ENCODE measurements around the gene MPPED2. TPM values are rescaled to one million over a fixed set of nuclear protein-coding genes. Genes with fewer than 3 reads are reported as not detected.

Gene MPPED2
- total and polyA plus RNA-seq, 3 donors from 2014 or later, result 5.0 to 13.4 (median 13.1) TPM

DNA sequence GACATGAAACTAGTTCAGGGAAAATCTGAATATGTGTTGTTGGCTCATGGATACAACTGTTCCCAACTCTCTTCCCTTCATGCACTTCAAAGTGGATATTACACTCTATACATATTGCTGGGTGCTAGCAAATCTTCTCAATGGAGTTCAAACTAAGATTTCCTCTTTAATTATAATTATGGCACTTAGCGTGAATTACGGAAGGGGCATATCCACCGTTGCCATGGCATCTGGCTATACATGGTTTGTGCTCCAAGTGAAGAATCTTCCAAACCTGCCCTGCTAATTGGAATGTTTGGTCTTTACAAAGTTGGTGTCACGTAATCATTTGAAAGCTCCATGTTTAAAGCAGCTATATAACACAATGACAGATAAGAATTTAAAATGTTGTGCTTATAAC is 5.6 kb downstream of the MPPED2 start:
- H3K27ac ChIP-seq, result no peak overlapping the region
- 83 to 84% methylated on average over 4 of the region's 4 CpGs for WGBS, 2 donors
- DNase-seq, result no peak
- H3K4me3 ChIP-seq, result no peak overlapping the region
- H3K36me3 ChIP-seq (ENCODE audit: low read depth, missing control alignments), result no peaks in the 10 kb centered on the region
- peaks cover 4% of the 10 kb centered on the region for H3K4me1 ChIP-seq
- H3K9me3 ChIP-seq, result no peaks in the 10 kb centered on the region
- H3K27me3 ChIP-seq, result no peaks in the 10 kb centered on the region
- intact Hi-C loops (cut with DNase I; ENCODE audit: low total_unique reads), result no loop called here
- TF ChIP-seq CTCF (IDR thresholded peaks at IDR 0.05) (no peak), POLR2A (IDR thresholded peaks at IDR 0.05) (no peak)

DNA sequence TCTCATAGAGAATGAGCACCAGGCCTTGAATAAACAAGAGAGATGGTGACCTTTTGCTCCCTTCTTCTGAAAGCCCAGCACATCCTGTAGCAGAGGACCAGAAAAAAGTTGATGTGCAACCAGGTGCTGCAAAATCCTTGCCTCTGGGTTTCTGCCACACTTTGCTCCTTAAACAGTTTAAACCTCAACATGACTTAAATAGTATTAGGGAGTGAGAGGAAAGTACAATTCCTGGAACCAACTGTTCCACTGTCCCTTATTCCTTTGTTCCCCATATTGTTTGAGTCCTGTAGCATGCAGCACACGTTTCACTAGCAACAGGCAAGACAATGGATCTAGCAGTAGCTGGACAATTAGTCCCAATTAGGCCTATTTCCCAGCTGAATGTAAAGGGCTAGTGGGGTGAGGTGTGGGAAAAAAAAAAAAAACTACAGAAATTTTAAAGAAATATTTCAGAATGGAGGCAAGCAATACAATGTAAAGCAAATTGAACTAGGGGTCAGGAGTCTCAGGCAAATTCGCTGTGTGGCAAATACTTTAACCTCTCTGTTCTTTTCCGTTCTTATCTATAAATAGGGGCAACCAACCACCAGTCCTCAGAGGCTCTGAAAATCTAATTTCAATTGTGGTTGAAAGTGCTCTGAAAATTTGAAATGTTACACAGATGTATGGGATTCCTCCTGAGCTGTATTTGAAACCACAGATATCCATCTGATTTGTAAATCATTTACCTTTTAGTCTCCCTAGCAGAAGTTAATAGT is 6.6 kb downstream of the MPPED2 start:
- Histone ChIP-seq H3K4me3 (no peak overlapping the region), H3K27me3 (no peaks in the 10 kb centered on the region), H3K36me3 (ENCODE audit: low read depth, missing control alignments) (no peaks in the 10 kb centered on the region), H3K9me3 (no peaks in the 10 kb centered on the region), H3K4me1 (peaks cover 4% of the 10 kb centered on the region), H3K27ac (no peak overlapping the region)
- intact Hi-C loops (cut with DNase I; ENCODE audit: low total_unique reads), result no loop called here
- TF ChIP-seq POLR2A (IDR thresholded peaks at IDR 0.05), result no peak
- TF ChIP-seq CTCF (IDR thresholded peaks at IDR 0.05), result no peak
- 82 to 83% methylated on average over 3 of the region's 3 CpGs for WGBS, 2 donors
- no peak for DNase-seq

DNA sequence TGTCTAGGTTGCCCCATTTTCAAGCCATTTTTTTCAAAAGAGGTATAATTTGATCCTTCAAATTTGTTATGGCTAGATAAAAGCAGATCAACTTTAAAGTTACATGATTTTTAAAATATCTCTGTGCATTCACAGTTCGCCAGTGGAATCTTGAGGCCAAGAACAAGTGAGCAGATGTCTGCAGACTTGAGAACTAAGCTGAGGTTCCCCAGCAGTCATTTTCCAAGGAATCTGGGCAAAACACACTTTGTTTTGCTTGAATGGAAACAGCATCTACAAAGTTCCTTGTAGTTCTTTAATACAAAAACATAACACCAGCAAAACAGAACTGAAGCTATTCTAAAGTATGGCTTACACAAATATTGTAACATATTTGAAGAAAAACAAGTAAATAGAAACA is 7.7 kb downstream of the MPPED2 start:
- Histone ChIP-seq H3K27me3 (no peaks in the 10 kb centered on the region), H3K4me3 (no peak overlapping the region), H3K36me3 (ENCODE audit: low read depth, missing control alignments) (no peaks in the 10 kb centered on the region), H3K9me3 (no peaks in the 10 kb centered on the region), H3K27ac (no peak overlapping the region), H3K4me1 (no peaks in the 10 kb centered on the region)
- WGBS, 2 donors, result 88 to 96% methylated on average over 1 of the region's 1 CpG
- TF ChIP-seq CTCF (IDR thresholded peaks at IDR 0.05) (no peak), POLR2A (IDR thresholded peaks at IDR 0.05) (no peak)
- intact Hi-C loops (cut with DNase I; ENCODE audit: low total_unique reads), result no loop called here
- DNase-seq, result no peak

DNA sequence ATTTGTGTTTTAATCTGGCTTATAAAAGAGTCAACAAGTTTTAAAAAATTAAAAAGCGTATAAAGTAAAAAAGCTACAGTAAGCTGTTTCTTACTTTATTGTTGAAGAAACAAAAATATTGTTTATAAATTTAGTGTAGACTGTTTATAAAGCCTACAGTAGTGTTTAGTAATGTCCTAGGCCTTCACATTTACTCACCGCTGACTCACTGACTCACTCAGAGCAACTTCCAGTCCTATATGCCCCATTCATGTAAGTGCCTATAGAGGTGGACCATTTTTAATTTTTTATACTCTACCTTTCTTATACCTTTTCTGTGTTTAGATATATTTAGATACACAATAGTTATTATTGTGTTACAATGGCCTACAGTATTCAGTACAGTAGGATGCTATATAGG is 12.2 kb downstream of the MPPED2 start:
- intact Hi-C loops (cut with DNase I; ENCODE audit: low total_unique reads), result no loop called here
- Histone ChIP-seq H3K27ac (no peak overlapping the region), H3K36me3 (ENCODE audit: low read depth, missing control alignments) (no peaks in the 10 kb centered on the region), H3K4me3 (no peak overlapping the region), H3K4me1 (no peaks in the 10 kb centered on the region), H3K27me3 (no peaks in the 10 kb centered on the region), H3K9me3 (no peaks in the 10 kb centered on the region)
- TF ChIP-seq POLR2A (IDR thresholded peaks at IDR 0.05), result no peak
- TF ChIP-seq CTCF (IDR thresholded peaks at IDR 0.05), result no peak
- DNase-seq, result no peak
- 89 to 93% methylated on average over 2 of the region's 2 CpGs for WGBS, 2 donors

- intact Hi-C loops (cut with DNase I; ENCODE audit: low total_unique reads), result no loop called here
- H3K9me3 ChIP-seq, result no peaks in the 10 kb centered on the region
- H3K4me1 ChIP-seq, result peaks cover 5% of the 10 kb centered on the region
- no peak for TF ChIP-seq CTCF (IDR thresholded peaks at IDR 0.05)
- H3K36me3 ChIP-seq (ENCODE audit: low read depth, missing control alignments), result no peaks in the 10 kb centered on the region
- H3K27ac ChIP-seq, result no peak overlapping the region
- WGBS, 2 donors, result 61 to 73% methylated on average over 8 of the region's 8 CpGs
- no peaks in the 10 kb centered on the region for H3K27me3 ChIP-seq
- no peak for DNase-seq
- no peak overlapping the region for H3K4me3 ChIP-seq
Measured at GRCh38 chr11:30568931-30569330, 17.2 kb downstream of the MPPED2 start.
